HG03520 (cell line): Measurements from ENCODE around the gene CBX7.
"Not testable (repeated sequence)": the region's sequence is repeated elsewhere in the genome, so short reads cannot be mapped to it uniquely, and the experiment has no call there.

Experiments
- ATAC-seq: cut with Tn5 transposase; IDR thresholded peaks from one replicate; pipeline ENCODE4 v1.9.1; 2021; ENCODE audit warnings: mild to moderate bottlenecking, moderate library complexity; ENCODE audit not compliant: unreplicated experiment

The CBX7 gene

DNA sequence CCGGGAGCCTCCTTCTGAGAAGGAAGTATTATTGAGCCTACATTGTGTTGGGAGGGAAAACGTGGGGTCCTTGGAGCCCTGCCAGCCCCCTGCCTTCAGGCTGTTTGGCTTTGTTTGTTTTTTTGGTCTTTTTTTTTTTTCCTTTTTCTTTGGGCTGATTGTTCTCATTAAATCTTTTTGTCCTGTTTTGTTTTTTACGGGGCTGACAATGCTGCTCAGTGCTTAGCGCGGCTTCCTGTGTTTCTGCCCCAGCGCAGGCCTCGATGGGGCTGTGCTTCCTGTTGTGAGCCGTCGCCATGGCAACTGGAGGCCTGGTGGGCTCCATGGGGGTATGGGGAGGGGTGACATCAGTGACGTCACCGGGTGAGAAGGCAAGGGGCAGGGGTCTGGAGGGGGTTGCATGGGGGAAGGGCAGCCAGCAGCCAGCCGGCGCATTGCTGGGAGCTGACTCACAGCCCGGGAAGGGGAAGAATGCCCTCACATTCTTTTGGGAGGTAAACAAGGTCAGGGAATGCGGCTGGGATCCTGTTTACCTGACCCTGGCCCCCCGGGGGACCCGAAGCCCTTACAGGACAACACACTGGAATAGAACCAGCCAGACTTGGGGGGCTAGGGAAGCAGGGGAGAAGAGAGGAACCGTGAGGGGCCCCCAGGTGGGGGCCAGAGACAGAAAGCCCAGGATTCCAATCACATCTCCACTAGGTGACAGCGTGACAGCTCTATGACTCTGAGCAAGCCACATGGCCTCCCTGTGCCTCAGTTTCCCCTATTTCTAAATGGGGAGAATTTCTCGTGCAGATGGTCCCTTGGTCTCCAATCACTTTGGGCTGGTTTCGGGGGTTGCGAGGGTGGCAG is 22.2 kb upstream of the CBX7 start:
- ATAC-seq = no peak

DNA sequence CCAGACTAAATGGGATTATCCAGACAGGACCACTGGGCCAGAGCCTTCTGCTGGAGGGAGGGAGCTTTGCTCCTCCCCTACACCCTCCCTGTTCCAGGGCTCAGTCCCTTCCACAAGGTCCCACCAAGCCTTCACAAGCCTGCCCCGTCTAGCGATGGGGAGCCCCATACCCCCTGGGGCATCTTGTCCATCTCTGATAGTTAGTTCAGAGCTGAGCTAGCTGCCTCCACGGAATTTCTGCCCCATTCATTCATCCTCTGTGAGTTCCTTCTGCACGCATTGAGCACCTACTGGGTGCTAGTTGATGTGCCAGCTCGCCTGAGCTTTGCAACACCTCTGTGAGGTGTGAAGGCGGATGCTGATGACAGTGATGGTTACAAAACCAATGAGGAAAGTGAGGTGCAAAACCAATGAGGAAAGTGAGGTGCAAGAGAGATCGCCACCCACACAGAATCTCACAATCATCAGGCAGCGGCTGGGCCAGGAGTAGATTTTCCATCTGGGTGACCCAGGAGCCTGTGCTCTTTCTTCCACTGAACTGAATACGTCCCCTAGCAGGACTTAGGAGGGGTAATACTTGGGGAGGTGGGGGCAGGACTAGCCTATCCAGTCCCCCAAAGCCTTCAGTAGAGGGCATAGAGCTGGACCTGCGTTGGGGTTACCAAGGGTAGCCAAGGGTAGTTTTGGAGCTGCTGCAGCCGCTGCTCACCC is 21.5 kb upstream of the CBX7 start:
- no peak for ATAC-seq

DNA sequence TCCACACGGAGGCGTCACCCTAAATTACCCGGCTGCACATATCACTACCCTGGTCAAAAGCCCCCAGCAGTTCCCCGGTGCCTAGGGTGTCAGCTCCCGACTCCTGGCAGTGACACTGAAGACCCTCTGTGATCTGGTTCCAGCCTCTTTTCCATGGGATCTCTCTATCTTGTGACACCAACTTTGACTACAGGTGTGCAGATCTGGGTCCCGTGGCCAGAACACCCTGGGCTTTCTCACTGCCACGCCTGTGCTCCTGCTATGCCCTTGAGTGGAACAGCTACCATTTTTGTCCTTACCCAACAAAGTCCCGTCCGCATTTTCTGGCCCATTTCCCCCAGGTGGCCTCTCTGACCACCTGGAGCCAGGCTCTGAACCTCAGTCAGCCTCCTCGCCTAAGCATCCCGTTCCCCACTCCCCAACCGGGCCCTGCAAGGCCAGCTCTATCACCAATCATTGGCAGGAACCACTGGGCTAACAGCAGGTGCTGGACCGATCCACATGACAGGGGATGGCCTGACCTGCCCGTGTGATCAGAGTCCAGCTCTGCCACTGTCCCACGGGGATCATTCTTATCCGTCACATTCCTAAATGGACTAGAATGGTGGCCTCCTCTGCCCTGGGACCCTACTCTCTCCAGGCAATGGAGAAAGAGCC is 20.7 kb upstream of the CBX7 start:
- no peak for ATAC-seq

DNA sequence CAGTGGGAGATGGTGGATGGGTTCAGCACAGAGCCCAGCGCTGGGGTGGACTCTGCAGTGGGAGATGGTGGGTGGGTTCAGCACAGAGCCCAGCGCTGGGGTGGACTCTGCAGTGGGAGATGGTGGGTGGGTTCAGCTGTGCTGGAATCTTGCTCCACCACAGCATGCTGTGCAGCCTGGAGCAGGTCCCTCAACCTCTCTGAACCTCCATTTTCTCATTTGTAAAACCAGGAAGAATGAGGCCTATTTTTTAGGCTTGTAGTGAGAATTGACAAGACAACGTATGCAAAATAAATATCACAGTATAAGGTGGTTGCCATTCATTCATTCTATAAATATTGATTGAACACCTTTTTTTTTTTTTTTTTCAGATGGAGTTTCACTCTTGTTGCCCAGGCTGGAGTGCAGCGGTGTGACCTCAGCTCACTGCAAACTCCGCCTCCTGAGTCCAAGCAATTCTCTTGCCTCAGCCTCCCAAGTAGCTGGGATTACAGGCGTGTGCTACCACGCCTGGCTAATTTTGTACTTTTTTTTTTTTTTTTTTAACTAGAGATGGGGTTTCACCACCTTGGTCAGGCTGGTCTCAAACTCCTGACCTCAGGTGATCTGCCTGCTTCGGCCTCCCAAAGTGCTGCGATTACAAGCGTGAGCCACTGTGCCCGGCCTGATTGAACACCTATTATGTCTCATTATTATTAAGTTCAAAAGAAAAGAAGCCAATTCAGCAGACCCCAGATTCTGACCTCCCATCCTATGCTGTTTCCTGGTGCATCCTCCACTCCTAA is 20.0 kb upstream of the CBX7 start:
- ATAC-seq = not testable (repeated sequence)

DNA sequence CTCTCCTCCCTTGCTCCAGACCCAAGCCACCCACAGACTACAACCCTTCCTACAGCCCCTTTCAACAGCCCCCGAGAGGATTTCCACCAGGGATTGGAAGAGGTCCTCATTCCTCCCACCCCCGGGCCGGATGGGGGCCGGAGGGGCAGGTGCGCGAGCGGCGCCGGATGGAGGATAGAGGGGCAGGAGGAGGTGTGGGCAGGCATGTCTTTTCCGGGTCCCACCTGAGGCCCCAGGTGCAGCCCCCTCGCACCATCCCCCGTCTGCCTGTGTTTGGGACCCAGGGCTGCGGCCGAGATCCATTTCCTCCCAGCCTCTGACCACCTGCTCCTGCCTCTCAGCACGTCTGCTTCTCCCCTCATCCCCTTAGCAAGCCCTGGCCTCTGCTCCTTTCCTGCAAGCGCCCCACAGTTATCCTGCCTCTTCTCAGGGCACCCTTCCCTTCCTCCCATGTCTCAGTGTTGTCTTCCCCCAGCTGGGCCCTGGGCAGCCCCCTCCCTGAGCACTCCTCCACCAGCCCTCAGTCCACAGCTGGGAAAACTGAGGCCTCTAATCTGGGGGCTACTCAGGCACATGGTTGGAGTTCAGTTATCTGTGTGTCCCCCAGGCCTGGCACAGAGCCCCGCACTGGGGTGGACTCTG is 19.3 kb upstream of the CBX7 start:
- ATAC-seq = no peak

DNA sequence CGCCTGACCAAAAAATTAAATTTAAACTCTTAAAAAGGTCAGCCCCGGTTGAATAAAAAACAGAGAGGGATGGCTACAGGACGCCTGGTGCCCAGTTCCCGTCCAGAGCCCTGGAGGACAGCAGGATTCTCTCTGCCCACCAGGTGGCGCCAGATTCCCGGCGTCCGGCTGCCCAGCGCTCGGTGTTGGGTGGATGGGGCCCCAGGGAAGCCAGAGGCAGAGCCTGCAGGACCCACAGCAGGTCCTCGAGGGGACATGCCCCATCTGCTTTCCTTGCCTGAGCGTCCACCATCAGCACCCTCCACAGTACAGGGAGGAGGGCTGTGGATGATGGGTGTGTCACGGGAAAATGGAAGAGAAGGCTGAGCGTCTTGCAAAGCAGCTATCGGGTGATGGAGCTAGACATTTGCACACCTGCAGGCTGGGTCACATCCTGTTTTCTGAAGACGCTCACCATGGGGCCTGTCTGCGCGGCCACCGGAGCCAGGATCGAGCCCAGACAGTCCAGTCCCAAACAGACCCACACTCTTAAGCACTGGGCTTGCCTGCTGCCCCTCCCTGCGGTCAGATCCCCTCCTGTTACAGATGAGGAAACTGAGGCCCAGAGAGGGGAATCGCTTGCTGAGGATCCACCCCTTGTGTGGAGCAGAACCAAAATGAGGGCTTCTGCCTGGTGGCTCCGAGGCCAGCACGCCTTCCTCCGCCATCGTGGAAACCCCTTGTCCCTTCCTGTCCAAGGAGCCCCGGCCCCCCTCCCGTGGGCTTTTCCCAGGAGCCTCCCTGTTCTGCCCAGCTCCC is 18.5 kb upstream of the CBX7 start:
- no peak for ATAC-seq

DNA sequence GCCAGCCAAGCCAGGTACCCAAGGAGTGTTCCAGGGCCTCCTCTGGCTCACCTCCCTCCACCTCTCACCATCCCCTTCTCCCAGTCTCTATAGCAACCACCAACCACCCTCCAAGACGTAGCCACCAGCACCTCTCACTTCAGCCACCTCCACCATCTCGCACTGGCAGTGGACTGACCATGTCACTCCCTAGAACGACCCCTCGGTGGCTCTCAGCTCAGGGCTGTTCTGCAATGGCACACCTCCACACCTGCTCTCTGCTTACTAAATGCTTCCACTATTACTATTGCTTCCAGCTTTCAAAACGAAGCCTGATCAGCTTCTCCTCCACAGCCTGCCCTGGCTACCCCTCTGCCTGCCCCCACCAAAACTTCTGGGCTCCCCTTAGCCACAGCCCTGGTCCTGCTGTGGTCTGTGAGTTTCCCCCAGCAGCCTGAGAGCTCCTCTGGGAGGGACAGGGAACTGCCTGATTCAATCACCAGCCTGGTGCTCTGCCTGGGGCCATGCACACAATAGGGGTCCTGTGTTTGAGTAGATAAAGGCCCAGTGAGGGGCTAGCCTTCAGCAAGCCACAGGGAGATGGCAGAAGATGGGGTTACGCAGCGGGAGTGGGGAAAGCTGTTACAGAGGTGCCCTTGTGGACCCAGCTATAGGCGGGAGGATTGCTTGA is 17.5 kb upstream of the CBX7 start:
- no peak for ATAC-seq

DNA sequence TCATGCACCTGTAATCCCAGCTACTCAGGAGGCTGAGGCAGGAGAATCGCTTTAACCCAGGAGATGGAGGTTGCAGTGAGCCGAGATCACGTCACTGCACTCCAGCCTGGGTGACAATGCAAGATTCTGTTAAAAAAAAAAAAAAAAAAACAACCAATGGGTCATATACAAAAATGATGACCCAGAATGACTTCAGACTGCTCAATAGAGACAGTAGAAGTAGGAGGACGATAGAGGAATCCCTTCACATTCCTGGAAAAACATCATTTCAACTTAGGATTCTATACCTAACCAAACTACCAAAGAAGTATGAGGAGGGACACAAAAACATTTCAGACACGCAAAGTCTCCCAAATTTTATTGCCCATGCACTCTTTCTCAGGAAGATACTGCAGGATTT is 14.1 kb upstream of the CBX7 start:
- ATAC-seq = no peak

DNA sequence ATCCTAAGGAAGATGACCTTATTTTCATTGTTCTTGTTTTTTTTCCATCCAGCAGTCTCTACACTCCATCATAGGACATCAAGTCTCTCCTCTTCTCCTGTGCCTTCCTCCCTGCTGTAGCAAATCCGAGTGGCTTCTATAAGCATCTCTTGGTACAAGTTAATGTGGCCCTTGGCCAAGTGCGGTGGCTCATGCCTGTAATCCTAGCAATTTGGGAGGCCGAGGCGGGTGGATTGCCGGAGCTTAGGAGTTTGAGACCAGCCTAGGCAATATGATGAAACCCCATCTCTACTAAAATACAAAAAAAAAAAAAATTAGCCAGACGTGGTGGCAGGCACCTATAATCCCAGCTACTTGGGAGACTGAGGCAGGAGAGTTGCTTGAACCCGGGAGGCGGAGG is 3.6 kb upstream of the CBX7 start:
- not testable (repeated sequence) for ATAC-seq

DNA sequence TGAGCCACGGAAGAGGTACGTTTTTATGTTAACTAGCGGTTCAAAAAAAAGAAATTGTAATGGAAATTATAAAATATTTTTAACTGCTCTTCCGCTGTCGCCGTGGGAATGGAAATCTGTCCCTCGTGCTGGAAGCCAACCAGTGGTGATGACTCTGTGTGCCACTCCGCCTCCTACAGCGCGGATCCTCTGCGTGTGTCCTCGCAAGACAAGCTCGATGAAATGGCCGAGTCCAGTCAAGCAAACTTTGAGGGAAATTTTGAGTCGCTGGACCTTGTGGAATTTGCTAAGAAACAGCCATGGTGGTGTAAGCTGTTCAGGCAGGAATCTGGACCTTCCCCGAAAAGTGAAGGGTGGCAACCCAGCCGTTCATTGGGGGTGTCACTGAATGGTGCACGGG is 2.9 kb upstream of the CBX7 start:
- no peak for ATAC-seq

DNA sequence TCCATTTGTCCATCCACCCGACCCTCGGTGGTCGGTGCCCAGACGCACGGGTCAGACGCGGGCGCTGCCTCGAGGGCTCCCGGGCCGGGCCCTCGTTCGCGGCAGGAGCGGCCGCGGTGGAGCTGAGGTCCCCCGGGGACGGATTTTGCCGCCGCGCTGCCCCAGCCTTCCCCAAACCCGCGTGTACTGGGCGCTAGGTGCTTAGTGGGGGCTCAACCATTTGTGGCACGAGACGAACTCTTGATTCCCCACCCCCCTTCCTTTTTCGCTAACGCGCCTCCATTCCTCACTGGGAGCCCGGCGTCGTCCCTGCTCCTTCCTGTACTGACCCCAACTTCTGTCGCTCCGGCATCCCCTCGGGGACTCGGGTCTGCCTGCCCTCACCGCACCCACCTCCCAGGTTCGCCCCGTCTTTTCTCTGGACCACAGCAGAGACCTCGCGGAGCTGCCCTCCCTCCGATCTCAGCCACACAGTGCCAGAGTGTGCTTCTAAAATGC is 789 bp upstream of the CBX7 start:
- ATAC-seq = no peak

DNA sequence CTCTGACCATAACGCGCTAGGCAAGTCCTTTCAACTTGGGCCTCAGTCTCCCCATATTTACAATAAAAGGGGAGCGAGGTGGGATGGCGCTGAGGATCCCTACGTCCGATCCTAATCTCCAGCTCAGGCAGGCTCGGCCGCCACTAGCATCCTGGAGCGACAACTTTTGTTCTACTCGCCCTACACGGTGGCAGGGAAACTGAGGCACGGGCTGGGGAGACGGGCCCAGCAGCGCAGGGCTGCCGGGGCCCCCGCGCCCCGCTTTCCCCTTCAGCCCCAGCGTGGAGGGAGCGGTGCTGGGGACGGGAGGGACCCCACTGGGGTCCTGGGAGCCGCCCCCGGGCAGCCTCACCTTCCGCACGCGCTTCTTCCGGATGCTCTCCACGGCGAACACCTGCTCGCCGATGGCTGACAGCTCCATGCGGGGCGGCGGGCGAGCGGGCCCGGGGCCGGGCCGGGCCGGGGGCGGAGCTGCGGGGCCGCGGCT is 413 bp downstream of the CBX7 start:
- no peak for ATAC-seq

DNA sequence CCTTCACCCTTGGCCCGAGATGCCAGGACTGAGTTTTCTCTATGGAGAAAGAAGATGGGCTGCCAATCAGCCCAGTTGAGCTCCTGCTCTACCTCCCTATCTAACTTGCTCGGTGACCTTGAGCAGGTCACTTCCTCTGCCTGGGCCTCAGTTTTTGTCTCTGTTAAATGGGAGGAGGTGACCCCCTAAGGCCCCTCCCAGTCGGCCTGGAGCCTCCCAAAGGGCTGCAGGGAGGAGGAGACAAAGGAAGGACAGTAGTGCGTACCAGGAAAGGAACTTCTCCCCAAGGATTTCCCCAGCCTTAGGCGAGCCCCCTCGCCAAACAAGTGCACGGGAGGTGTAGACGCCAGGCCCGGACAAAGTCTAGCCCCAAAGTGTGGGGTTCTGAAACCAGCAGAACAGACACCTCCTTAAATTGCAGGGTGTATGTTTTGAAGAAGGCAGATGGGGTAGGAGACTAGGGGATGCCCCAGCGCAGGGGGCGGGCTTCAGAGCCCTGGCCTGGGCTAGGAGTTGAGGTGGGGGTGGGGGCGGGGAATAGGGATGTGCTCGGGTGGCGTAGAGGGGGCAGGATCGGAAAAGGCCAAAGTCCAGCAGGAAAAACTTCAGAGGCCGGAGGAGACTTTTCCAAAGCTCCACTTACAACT is 1.0 kb downstream of the CBX7 start:
- ATAC-seq = no peak

DNA sequence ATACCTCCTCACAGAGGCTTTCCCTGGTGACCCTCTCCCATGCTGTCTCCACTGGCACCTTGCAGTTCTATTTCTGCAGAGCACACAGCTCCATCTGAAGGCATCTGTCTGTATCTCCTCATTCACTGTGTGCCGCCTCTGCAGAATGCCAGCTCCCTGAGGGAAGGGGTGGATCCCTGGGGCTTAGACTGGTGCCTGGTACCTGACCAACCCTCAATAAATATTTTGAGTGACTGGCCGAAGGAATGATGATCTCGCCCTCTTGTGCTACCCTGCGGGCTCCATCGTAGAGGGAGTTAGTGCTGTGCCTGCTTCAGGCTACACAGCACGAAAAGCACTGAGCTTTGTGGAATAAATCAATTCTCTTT is 1.6 kb downstream of the CBX7 start:
- ATAC-seq = no peak

DNA sequence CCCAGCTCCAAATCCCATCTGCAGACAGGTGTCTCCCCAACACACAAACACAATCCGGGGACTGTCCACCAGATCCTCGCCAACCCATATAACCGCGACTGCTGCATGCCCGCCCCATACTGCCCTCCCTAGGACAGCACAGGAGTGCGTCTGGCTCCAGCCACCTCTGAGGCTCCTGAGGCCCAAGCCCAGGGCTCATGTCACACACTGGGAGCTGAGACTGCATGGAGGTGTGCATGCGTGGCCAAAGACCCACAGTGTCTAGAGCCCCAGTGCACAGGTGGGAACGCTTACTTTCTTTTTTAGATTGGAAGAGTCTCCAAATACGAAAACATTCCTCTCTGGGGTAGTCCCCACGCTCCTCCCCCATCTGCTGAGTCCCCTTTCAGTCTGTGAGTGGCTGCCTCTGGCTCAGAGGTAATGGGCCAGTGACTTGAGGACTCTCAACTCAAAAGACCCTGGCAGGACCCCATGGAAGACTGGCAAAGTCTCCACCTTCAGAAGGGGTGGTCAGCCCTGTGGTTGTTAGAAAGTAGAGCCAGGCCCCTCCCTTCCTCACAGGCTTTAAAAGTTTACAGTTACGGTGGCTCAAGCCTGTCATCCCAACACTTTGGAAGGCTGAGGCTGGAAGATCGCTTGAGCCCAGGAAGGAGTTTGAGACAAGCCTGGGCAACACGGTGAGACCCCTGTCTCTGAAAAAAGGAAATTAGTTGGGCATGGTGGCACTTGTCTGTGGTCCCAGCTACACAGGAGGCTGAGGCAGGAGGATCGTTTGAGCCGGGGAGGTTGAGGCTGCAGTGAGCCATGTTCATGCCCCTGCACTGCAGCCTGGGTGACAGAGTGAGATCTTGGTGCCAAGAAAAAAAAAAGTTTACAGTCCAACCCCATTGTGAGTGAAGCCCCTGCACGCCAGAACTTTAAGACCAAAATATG is 2.3 kb downstream of the CBX7 start:
- ATAC-seq = no peak

DNA sequence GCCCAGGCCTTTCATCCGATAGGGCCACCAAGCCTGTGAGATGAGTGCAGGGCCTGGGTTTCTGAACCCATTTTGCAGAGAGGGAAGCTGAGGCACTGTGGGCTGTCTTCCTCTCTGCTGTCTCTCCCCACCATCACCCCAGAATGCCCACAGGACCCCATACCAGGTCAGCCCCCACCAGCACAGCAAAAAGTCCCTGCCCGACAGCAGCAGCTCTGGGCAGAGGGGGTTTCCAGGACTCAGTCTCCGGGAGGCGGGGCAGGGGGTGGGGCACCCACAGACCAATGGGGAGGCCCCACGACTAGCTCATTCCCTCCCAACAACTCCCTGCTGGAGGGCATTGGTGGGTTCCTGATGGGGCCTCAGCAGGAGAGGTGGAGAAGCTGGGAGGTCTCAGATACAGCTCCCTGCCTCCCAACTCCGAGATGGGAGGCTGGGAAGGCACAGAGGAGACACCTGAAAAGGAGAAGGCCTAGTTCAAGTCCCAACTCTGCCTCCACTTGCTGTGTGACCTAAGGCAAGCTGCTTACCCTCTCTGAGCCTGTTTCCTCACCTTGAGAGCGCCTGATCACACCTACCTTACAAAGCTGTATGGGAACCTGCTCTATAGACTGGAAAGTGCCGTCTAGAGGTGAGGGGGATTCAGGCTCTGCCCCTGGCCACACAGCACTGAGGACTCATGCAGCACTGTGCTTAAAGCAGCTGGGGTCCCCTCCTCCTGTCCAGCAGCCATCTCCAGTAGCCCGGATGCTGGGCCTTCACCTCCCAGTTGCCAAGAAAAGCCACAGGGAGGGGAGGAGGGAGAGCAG is 3.5 kb downstream of the CBX7 start:
- ATAC-seq = no peak
